Vagina (tissue), 2 donors: ENCODE data around the gene TGIF2.
"Not testable (repeated sequence)": the region's sequence is repeated elsewhere in the genome, so short reads cannot be mapped to it uniquely, and the experiment has no call there.

Source experiments
- POLR2A ChIP-seq, 2 donors: fragments of 450-650 bp; IDR thresholded peaks; one replicate each; pipeline ENCODE4 v1.6.1; 2017; ENCODE audit warnings: antibody characterized with exemption in 2 of 2, mild to moderate bottlenecking in 2 of 2, moderate library complexity in 2 of 2
- TF ChIP-seq, protein P1 (sequence below), 3 experiments: fragments of 450-650 bp in 2 of 3; fragments of 200-600 bp in 1 of 3; sonication (generic) in 1 of 3; IDR thresholded peaks; one replicate each; pipeline ENCODE4 v1.5.1; 2017 to 2019; ENCODE audit warnings: antibody characterized with exemption in 3 of 3, mild to moderate bottlenecking in 2 of 3, moderate library complexity in 2 of 3

DNA sequence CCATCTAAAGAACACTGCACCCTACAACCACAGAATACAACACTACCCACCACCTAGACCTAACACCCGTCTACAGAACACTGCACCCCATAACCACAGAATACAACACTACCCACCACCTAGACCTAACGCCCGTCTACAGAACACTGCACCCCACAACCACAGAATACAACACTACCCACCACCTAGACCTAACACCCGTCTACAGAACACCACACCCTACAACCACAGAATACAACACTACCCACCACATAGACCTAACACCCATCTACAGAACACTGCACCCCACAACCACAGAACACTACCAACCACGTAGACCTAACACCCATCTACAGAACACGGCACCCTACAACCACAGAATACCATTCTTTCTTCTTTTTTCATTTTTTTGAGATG is 8.7 kb upstream of the TGIF2 start:
- TF ChIP-seq, protein P1, sequence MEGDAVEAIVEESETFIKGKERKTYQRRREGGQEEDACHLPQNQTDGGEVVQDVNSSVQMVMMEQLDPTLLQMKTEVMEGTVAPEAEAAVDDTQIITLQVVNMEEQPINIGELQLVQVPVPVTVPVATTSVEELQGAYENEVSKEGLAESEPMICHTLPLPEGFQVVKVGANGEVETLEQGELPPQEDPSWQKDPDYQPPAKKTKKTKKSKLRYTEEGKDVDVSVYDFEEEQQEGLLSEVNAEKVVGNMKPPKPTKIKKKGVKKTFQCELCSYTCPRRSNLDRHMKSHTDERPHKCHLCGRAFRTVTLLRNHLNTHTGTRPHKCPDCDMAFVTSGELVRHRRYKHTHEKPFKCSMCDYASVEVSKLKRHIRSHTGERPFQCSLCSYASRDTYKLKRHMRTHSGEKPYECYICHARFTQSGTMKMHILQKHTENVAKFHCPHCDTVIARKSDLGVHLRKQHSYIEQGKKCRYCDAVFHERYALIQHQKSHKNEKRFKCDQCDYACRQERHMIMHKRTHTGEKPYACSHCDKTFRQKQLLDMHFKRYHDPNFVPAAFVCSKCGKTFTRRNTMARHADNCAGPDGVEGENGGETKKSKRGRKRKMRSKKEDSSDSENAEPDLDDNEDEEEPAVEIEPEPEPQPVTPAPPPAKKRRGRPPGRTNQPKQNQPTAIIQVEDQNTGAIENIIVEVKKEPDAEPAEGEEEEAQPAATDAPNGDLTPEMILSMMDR (IDR thresholded peaks at IDR 0.05): not testable (repeated sequence)
- not testable (repeated sequence) for TF ChIP-seq POLR2A (IDR thresholded peaks at IDR 0.05)
